Naive B cell (primary cell): ENCODE results near the gene DCAF4. TPM values are rescaled to one million over a fixed set of nuclear protein-coding genes. Genes with fewer than 3 reads are reported as not detected.

Experiments
- ATAC-seq, 2 donors: fragments of 150-1000 bp; cut with Tn5 transposase; 2 replicates each; pipeline ENCODE4 v1.10.0; 2021; ENCODE audit warnings: low read depth in 2 of 2, mild to moderate bottlenecking in 2 of 2, moderate library complexity in 2 of 2
- DNase-seq: peaks from one replicate; pipeline ENCODE4 v3.0.0; 2022
- H3K27ac Mint-ChIP-seq, 6 donors: one replicate each; pipeline ENCODE4 v1.8.0; 2020 to 2022; ENCODE audit warnings: mild to moderate bottlenecking in 6 of 6, mixed read lengths in 6 of 6, moderate library complexity in 5 of 6, inconsistent platforms in 2 of 6
- H3K27me3 Mint-ChIP-seq, 3 donors: one replicate each; pipeline ENCODE4 v1.8.0; 2021 to 2022; ENCODE audit warnings: mixed read lengths in 3 of 3, mild to moderate bottlenecking in 1 of 3
- H3K36me3 Mint-ChIP-seq, 2 donors: one replicate each; pipeline ENCODE4 v1.8.0; 2020 to 2022; ENCODE audit warnings: mixed read lengths in 2 of 2, inconsistent platforms in 1 of 2, mild to moderate bottlenecking in 1 of 2
- H3K4me1 Mint-ChIP-seq, 3 donors: one replicate each; pipeline ENCODE4 v1.8.0; 2020 to 2022; ENCODE audit warnings: mixed read lengths in 3 of 3, inconsistent platforms in 1 of 3, mild to moderate bottlenecking in 1 of 3, moderate library complexity in 1 of 3
- H3K4me3 Mint-ChIP-seq, 8 donors: one replicate each; pipeline ENCODE4 v1.8.0; 2020 to 2022; ENCODE audit warnings: mild to moderate bottlenecking in 8 of 8, mixed read lengths in 8 of 8, moderate library complexity in 8 of 8, inconsistent platforms in 2 of 8
- H3K9me3 Mint-ChIP-seq, 7 donors: one replicate each; pipeline ENCODE4 v1.8.0; 2020 to 2022; ENCODE audit warnings: mixed read lengths in 7 of 7, mild to moderate bottlenecking in 5 of 7, inconsistent platforms in 2 of 7, moderate library complexity in 1 of 7
- polyA plus RNA-seq, 6 donors: library from polyadenylated mRNA; unstranded; fragments of 300-500 nt; fragmentation: Illumina TruSeq; gene quantifications; one replicate each; pipeline ENCODE4 v1.2.3, GENCODE V29; 2021; ENCODE audit warnings: low read depth in 6 of 6

Gene DCAF4
- polyA plus RNA-seq, 6 donors from 2014 or later: 11.9 to 19.0 (median 13.3) TPM

GRCh38 chr14:72902801-72903530 lies 23.3 kb upstream of the DCAF4 start:
- ATAC-seq (no peak), DNase-seq (no peak)
- Mint-ChIP-seq H3K27ac (peak overlapping the region in 2 of 6 donors; percentile 39 to 60), H3K4me3 (peak overlapping the region in 1 of 8 donors; percentile 42), H3K9me3 (no peaks in the 10 kb centered on the region), H3K27me3 (peaks cover 0 to 5% (median 0%) of the 10 kb centered on the region in 3 donors), H3K4me1 (peaks cover 9 to 17% (median 9%) of the 10 kb centered on the region in 3 donors), H3K36me3 (no peaks in the 10 kb centered on the region)

- H3K27ac Mint-ChIP-seq: no peak overlapping the region
Observed at GRCh38 chr14:72903716-72904115, 22.5 kb upstream of the DCAF4 start.

GRCh38 chr14:72904218-72904617 lies 22.0 kb upstream of the DCAF4 start:
- peak overlapping the region in 1 of 8 donors; percentile 35 for H3K4me3 Mint-ChIP-seq
- no peaks in the 10 kb centered on the region for H3K36me3 Mint-ChIP-seq
- H3K9me3 Mint-ChIP-seq: no peaks in the 10 kb centered on the region

More at GRCh38 chr14:72903716-72904115, 22.5 kb upstream of the DCAF4 start:
- Mint-ChIP-seq H3K9me3 (no peaks in the 10 kb centered on the region), H3K4me1 (peaks cover 6 to 17% (median 9%) of the 10 kb centered on the region in 3 donors), H3K36me3 (no peaks in the 10 kb centered on the region), H3K4me3 (no peak overlapping the region), H3K27me3 (peaks cover 0 to 5% (median 0%) of the 10 kb centered on the region in 3 donors)
- ATAC-seq (no peak), DNase-seq (no peak)

GRCh38 chr14:72904840-72905561 lies 21.3 kb upstream of the DCAF4 start:
- DNase-seq: peak; percentile 68
- no peak overlapping the region for H3K27ac Mint-ChIP-seq
- no peaks in the 10 kb centered on the region for H3K36me3 Mint-ChIP-seq
- H3K9me3 Mint-ChIP-seq: no peaks in the 10 kb centered on the region
- peaks cover 0 to 5% (median 0%) of the 10 kb centered on the region in 3 donors for H3K27me3 Mint-ChIP-seq
- H3K4me1 Mint-ChIP-seq: peaks cover 6 to 17% (median 9%) of the 10 kb centered on the region in 3 donors
- peak; percentile 74 to 85 for ATAC-seq
- H3K4me3 Mint-ChIP-seq: no peak overlapping the region

More at GRCh38 chr14:72904218-72904617, 22.0 kb upstream of the DCAF4 start:
- no peak for DNase-seq
- Mint-ChIP-seq H3K27me3 (peaks cover 0 to 5% (median 0%) of the 10 kb centered on the region in 3 donors), H3K4me1 (peaks cover 6 to 17% (median 9%) of the 10 kb centered on the region in 3 donors), H3K27ac (no peak overlapping the region)
- ATAC-seq: no peak

- H3K9me3 Mint-ChIP-seq: no peaks in the 10 kb centered on the region
- no peaks in the 10 kb centered on the region for H3K36me3 Mint-ChIP-seq
- H3K4me3 Mint-ChIP-seq: no peak overlapping the region
- no peak for DNase-seq
- H3K27me3 Mint-ChIP-seq: peaks cover 0 to 4% (median 0%) of the 10 kb centered on the region in 3 donors
- H3K27ac Mint-ChIP-seq: no peak overlapping the region
- no peak for ATAC-seq
- peaks cover 6 to 17% (median 9%) of the 10 kb centered on the region in 3 donors for H3K4me1 Mint-ChIP-seq
Observed at GRCh38 chr14:72906316-72906715, 19.9 kb upstream of the DCAF4 start.

- H3K27ac Mint-ChIP-seq: no peak overlapping the region
- peaks cover 0 to 6% (median 0%) of the 10 kb centered on the region in 3 donors for H3K27me3 Mint-ChIP-seq
- peaks cover 6 to 13% (median 9%) of the 10 kb centered on the region in 3 donors for H3K4me1 Mint-ChIP-seq
- no peaks in the 10 kb centered on the region for H3K36me3 Mint-ChIP-seq
- H3K4me3 Mint-ChIP-seq: no peak overlapping the region
- DNase-seq (no peak), ATAC-seq (no peak)
- H3K9me3 Mint-ChIP-seq: no peaks in the 10 kb centered on the region
Observed at GRCh38 chr14:72906879-72907278, 19.4 kb upstream of the DCAF4 start.

- DNase-seq (no peak), ATAC-seq (no peak)
- Mint-ChIP-seq H3K4me3 (no peak overlapping the region), H3K36me3 (no peaks in the 10 kb centered on the region), H3K9me3 (no peaks in the 10 kb centered on the region), H3K27me3 (peaks cover 0 to 6% (median 2%) of the 10 kb centered on the region in 3 donors), H3K4me1 (peaks cover 6 to 12% (median 9%) of the 10 kb centered on the region in 3 donors), H3K27ac (peak overlapping the region in 1 of 6 donors; percentile 38)
Observed at GRCh38 chr14:72907886-72908285, 18.4 kb upstream of the DCAF4 start.

GRCh38 chr14:72909163-72909562 lies 17.1 kb upstream of the DCAF4 start:
- Mint-ChIP-seq H3K4me3 (no peak overlapping the region), H3K27me3 (peaks cover 8 to 18% (median 11%) of the 10 kb centered on the region in 3 donors), H3K36me3 (no peaks in the 10 kb centered on the region), H3K4me1 (peaks cover 6 to 9% (median 9%) of the 10 kb centered on the region in 3 donors), H3K9me3 (no peaks in the 10 kb centered on the region), H3K27ac (no peak overlapping the region)
- no peak for DNase-seq
- ATAC-seq: no peak

- Mint-ChIP-seq H3K4me1 (no peaks in the 10 kb centered on the region), H3K27me3 (peaks cover 14 to 28% (median 22%) of the 10 kb centered on the region in 3 donors), H3K27ac (no peak overlapping the region), H3K4me3 (no peak overlapping the region), H3K36me3 (no peaks in the 10 kb centered on the region), H3K9me3 (no peaks in the 10 kb centered on the region)
- DNase-seq (no peak), ATAC-seq (no peak)
Observed at GRCh38 chr14:72913809-72914208, 12.5 kb upstream of the DCAF4 start.

GRCh38 chr14:72916174-72916573 lies 10.1 kb upstream of the DCAF4 start:
- Mint-ChIP-seq H3K9me3 (no peaks in the 10 kb centered on the region), H3K4me1 (no peaks in the 10 kb centered on the region), H3K27ac (no peak overlapping the region), H3K4me3 (no peak overlapping the region), H3K27me3 (peaks cover 28 to 49% (median 35%) of the 10 kb centered on the region in 3 donors), H3K36me3 (no peaks in the 10 kb centered on the region)
- no peak for ATAC-seq
- no peak for DNase-seq

GRCh38 chr14:72917094-72917802 lies 9.0 kb upstream of the DCAF4 start:
- ATAC-seq (no peak), DNase-seq (no peak)
- no peak overlapping the region for H3K4me3 Mint-ChIP-seq
- H3K27ac Mint-ChIP-seq: no peak overlapping the region
- no peaks in the 10 kb centered on the region for H3K9me3 Mint-ChIP-seq
- H3K27me3 Mint-ChIP-seq: peaks cover 28 to 56% (median 46%) of the 10 kb centered on the region in 3 donors
- H3K36me3 Mint-ChIP-seq: no peaks in the 10 kb centered on the region
- H3K4me1 Mint-ChIP-seq: no peaks in the 10 kb centered on the region

GRCh38 chr14:72920008-72920407 lies 6.3 kb upstream of the DCAF4 start:
- peaks cover 17 to 41% (median 38%) of the 10 kb centered on the region in 3 donors for H3K27me3 Mint-ChIP-seq

GRCh38 chr14:72921396-72921795 lies 4.9 kb upstream of the DCAF4 start:
- no peak overlapping the region for H3K4me3 Mint-ChIP-seq
- H3K27me3 Mint-ChIP-seq: peaks cover 17 to 41% (median 38%) of the 10 kb centered on the region in 3 donors
- H3K36me3 Mint-ChIP-seq: no peaks in the 10 kb centered on the region
- DNase-seq: no peak
- H3K9me3 Mint-ChIP-seq: no peaks in the 10 kb centered on the region
- no peak for ATAC-seq
- peaks cover 7 to 12% (median 7%) of the 10 kb centered on the region in 3 donors for H3K4me1 Mint-ChIP-seq
- no peak overlapping the region for H3K27ac Mint-ChIP-seq

More at GRCh38 chr14:72920008-72920407, 6.3 kb upstream of the DCAF4 start:
- DNase-seq (no peak), ATAC-seq (no peak)
- peaks cover 0 to under 1% (median under 1%) of the 10 kb centered on the region in 3 donors for H3K4me1 Mint-ChIP-seq
- H3K36me3 Mint-ChIP-seq: no peaks in the 10 kb centered on the region
- peak overlapping the region in 1 of 6 donors; percentile 26 for H3K27ac Mint-ChIP-seq
- no peak overlapping the region for H3K4me3 Mint-ChIP-seq
- H3K9me3 Mint-ChIP-seq: no peaks in the 10 kb centered on the region
